HG02623 (cell line): ENCODE measurements around the gene LYL1.

Source experiments
- ATAC-seq: cut with Tn5 transposase; IDR thresholded peaks from one replicate; pipeline ENCODE4 v1.9.1; 2021; ENCODE audit warnings: moderate library complexity; ENCODE audit not compliant: unreplicated experiment

The LYL1 gene

GRCh38 chr19:13078381-13078780, 24.3 kb downstream of the LYL1 start:
- ATAC-seq = no peak

- no peak for ATAC-seq
Observed at GRCh38 chr19:13077240-13077639, 25.4 kb downstream of the LYL1 start.

- ATAC-seq = no peak
Observed at GRCh38 chr19:13076787-13077186, 25.9 kb downstream of the LYL1 start.

- no peak for ATAC-seq
Observed at GRCh38 chr19:13076320-13076719, 26.3 kb downstream of the LYL1 start.

- no peak for ATAC-seq
Observed at GRCh38 chr19:13074378-13074777, 28.3 kb downstream of the LYL1 start.

- no peak for ATAC-seq
Observed at GRCh38 chr19:13073263-13073662, 29.4 kb downstream of the LYL1 start.

GRCh38 chr19:13072188-13072908, 30.3 kb downstream of the LYL1 start:
- ATAC-seq = no peak

GRCh38 chr19:13071444-13072187, 31.0 kb downstream of the LYL1 start:
- ATAC-seq = no peak

- no peak for ATAC-seq
Observed at GRCh38 chr19:13070425-13071140, 32.1 kb downstream of the LYL1 start.

- no peak for ATAC-seq
Observed at GRCh38 chr19:13069415-13070359, 33.0 kb downstream of the LYL1 start.

GRCh38 chr19:13068085-13068846, 34.4 kb downstream of the LYL1 start:
- ATAC-seq = no peak

- ATAC-seq = no peak
Observed at GRCh38 chr19:13066933-13067807, 35.5 kb downstream of the LYL1 start.

- no peak for ATAC-seq
Observed at GRCh38 chr19:13066226-13066625, 36.4 kb downstream of the LYL1 start.

- no peak for ATAC-seq
Observed at GRCh38 chr19:13064092-13064489, 38.6 kb downstream of the LYL1 start.

- no peak for ATAC-seq
Observed at GRCh38 chr19:13063461-13064091, 39.1 kb downstream of the LYL1 start.

- ATAC-seq = no peak
Observed at GRCh38 chr19:13062317-13062716, 40.3 kb downstream of the LYL1 start.

- ATAC-seq = no peak
Observed at GRCh38 chr19:13060964-13061927, 41.4 kb downstream of the LYL1 start.
